Neuronal stem cell (in vitro differentiated cells): ENCODE results near the gene KLHL21.

Source experiments
- DNase-seq: peaks from one replicate; pipeline ENCODE4 v3.0.0-alpha.2; 2013; ENCODE audit warnings: low spot score
- H2AFZ ChIP-seq: one replicate; pipeline ENCODE4 v1.6.1; 2013; ENCODE audit warnings: mild to moderate bottlenecking, low read length, inconsistent platforms
- H2AK5ac ChIP-seq: 2 replicates; pipeline ENCODE4 v1.6.1; 2013; ENCODE audit warnings: low read depth, mild to moderate bottlenecking, inconsistent platforms, low read length, moderate library complexity, mixed read lengths
- H2BK120ac ChIP-seq: 2 replicates; pipeline ENCODE4 v1.6.1; 2013; ENCODE audit warnings: low read depth, mild to moderate bottlenecking, inconsistent platforms, low read length, moderate library complexity, mixed read lengths
- H2BK12ac ChIP-seq: one replicate; pipeline ENCODE4 v1.6.1; 2013; ENCODE audit warnings: low read length, inconsistent platforms
- H2BK15ac ChIP-seq: 2 replicates; pipeline ENCODE4 v1.6.1; 2013; ENCODE audit warnings: mild to moderate bottlenecking, low read length, inconsistent platforms, mixed read lengths
- H2BK5ac ChIP-seq: one replicate; pipeline ENCODE4 v1.6.1; 2013; ENCODE audit warnings: inconsistent platforms, mild to moderate bottlenecking, low read length, moderate library complexity
- H3K14ac ChIP-seq: one replicate; pipeline ENCODE4 v1.6.1; 2013; ENCODE audit warnings: low read length, inconsistent platforms
- H3K18ac ChIP-seq: 2 replicates; pipeline ENCODE4 v1.6.1; 2013; ENCODE audit warnings: low read length, inconsistent platforms
- H3K23ac ChIP-seq: 2 replicates; pipeline ENCODE4 v1.6.1; 2013; ENCODE audit warnings: low read depth, mild to moderate bottlenecking, mixed read lengths, low read length, inconsistent platforms; ENCODE audit not compliant: poor library complexity
- H3K27ac ChIP-seq: replicated peaks from 3 replicates; pipeline ENCODE4 v1.5.1; 2013; ENCODE audit warnings: low read length, inconsistent platforms
- H3K27me3 ChIP-seq, 3 experiments: 2 replicates each; pipeline ENCODE4 v1.6.1; 2013; ENCODE audit warnings: low read length in 3 of 3, mild to moderate bottlenecking in 2 of 3, inconsistent platforms in 1 of 3, low read depth in 1 of 3, mixed read lengths in 1 of 3, moderate library complexity in 1 of 3; ENCODE audit not compliant: control insufficient read depth in 3 of 3, insufficient read depth in 3 of 3
- H3K36me3 ChIP-seq, 2 donors: replicated peaks in 1 of 2; 2 replicates each; pipeline ENCODE4 v1.6.1; 2013; ENCODE audit warnings: low read length in 2 of 2; ENCODE audit not compliant: control insufficient read depth in 2 of 2, insufficient read depth in 2 of 2
- H3K4ac ChIP-seq: 2 replicates; pipeline ENCODE4 v1.6.1; 2013; ENCODE audit warnings: inconsistent platforms, mild to moderate bottlenecking, low read length, moderate library complexity
- H3K4me1 ChIP-seq, 2 donors: 1 replicate in 1 of 2; 2 replicates in 1 of 2; pipeline ENCODE4 v1.6.1; 2013; ENCODE audit warnings: low read length in 2 of 2, low read depth in 1 of 2; ENCODE audit not compliant: control insufficient read depth in 2 of 2, insufficient read depth in 1 of 2
- H3K4me2 ChIP-seq: one replicate; pipeline ENCODE4 v1.6.1; 2013; ENCODE audit warnings: mild to moderate bottlenecking, low read length, inconsistent platforms; ENCODE audit not compliant: insufficient read depth, poor library complexity, severe bottlenecking
- H3K4me3 ChIP-seq, 2 donors: 2 replicates each; pipeline ENCODE4 v1.5.1; 2013; ENCODE audit warnings: low read length in 2 of 2, mild to moderate bottlenecking in 2 of 2, inconsistent platforms in 1 of 2, moderate library complexity in 1 of 2
- H3K79me1 ChIP-seq: one replicate; pipeline ENCODE4 v1.6.1; 2013; ENCODE audit warnings: low read depth, mild to moderate bottlenecking, inconsistent platforms, low read length, moderate library complexity
- H3K9ac ChIP-seq: one replicate; pipeline ENCODE4 v1.6.1; 2013; ENCODE audit warnings: mild to moderate bottlenecking, low read depth, low read length, inconsistent platforms; ENCODE audit not compliant: poor library complexity
- H3K9me3 ChIP-seq, 2 donors: replicated peaks in 1 of 2; 2 replicates each; pipeline versions ENCODE3 to v1.6.1; 2013; ENCODE audit warnings: low read length in 2 of 2, mild to moderate bottlenecking in 2 of 2, inconsistent platforms in 1 of 2, low read depth in 1 of 2, mixed read lengths in 1 of 2, moderate library complexity in 1 of 2; ENCODE audit not compliant: control insufficient read depth in 2 of 2, insufficient read depth in 1 of 2
- H4K8ac ChIP-seq: one replicate; pipeline ENCODE4 v1.6.1; 2013; ENCODE audit warnings: low read depth, mild to moderate bottlenecking, inconsistent platforms, low read length, moderate library complexity
- H4K91ac ChIP-seq: one replicate; pipeline ENCODE4 v1.6.1; 2013; ENCODE audit warnings: low read length, low read depth, mild to moderate bottlenecking, inconsistent platforms; ENCODE audit not compliant: poor library complexity
- WGBS, 2 donors: extraction: QIAGEN DNeasy Blood & Tissue Kit; methylation state at CpG; one replicate each; pipeline ENCODE4 v1.1.7; 2013; ENCODE audit warnings: missing lambda C conversion rate in 2 of 2, mixed read lengths in 1 of 2; ENCODE audit not compliant: insufficient read length in 2 of 2, insufficient replicate concordance in 1 of 2; ENCODE audit errors: extremely low coverage in 2 of 2; 5-methylcytosine and 5-hydroxymethylcytosine counted together

KLHL21 gene

DNA sequence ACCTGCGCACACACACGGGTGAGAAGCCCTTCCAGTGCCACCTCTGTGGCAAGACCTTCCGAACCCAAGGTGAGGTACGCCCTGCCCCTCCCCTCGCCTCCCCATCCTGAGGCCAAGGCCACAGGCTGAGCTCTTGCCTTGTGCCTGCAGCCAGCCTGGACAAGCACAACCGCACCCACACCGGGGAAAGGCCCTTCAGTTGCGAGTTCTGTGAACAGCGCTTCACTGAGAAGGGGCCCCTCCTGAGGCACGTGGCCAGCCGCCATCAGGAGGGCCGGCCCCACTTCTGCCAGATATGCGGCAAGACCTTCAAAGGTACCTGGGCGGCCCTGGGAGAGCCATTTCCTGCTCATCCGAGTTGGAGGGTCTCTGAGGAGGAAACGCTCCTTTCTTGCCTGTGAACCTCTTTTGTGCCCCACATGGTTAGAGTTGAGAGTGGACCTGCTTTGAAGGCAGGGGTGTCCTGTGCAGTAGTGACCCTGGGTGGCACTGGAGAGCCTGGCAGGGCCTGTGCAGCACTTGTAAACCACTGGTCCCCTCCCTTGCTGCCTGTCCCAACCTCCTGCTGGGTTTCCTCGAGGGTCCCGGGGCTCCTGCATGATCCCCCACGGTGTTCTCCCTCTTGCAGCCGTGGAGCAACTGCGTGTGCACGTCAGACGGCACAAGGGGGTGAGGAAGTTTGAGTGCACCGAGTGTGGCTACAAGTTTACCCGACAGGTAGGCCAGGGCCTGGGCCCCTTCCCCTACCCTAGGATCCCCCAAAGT, 14.4 kb downstream of the KLHL21 start:
- H3K27ac ChIP-seq, result no peak overlapping the region
- no peak overlapping the region for H3K18ac ChIP-seq
- H2AK5ac ChIP-seq, result no peak overlapping the region
- DNase-seq, result no peak
- no peaks in the 10 kb centered on the region for H3K9me3 ChIP-seq
- H4K8ac ChIP-seq, result peak overlapping the region; percentile 17
- peak overlapping the region; percentile 66 for H2BK5ac ChIP-seq
- no peak overlapping the region for H3K4me2 ChIP-seq
- peak overlapping the region; percentile 56 for H3K14ac ChIP-seq
- WGBS, 2 donors, result no CpG with 5 or more reads among the region's 25 CpGs
- H3K4ac ChIP-seq, result no peak overlapping the region
- H3K23ac ChIP-seq, result peak overlapping the region; percentile 97
- H3K36me3 ChIP-seq, result peaks cover 34 to 70% of the 10 kb centered on the region in 2 donors
- H2BK120ac ChIP-seq, result no peak overlapping the region
- no peak overlapping the region for H2BK15ac ChIP-seq
- peaks cover 16% of the 10 kb centered on the region for H3K79me1 ChIP-seq
- peak overlapping the region; percentile 6 for H2BK12ac ChIP-seq
- H3K4me1 ChIP-seq, result no peaks in the 10 kb centered on the region
- H4K91ac ChIP-seq, result no peak overlapping the region
- H2AFZ ChIP-seq, result no peak overlapping the region
- no peak overlapping the region for H3K4me3 ChIP-seq
- peak overlapping the region; percentile 63 for H3K9ac ChIP-seq
- no peaks in the 10 kb centered on the region for H3K27me3 ChIP-seq

DNA sequence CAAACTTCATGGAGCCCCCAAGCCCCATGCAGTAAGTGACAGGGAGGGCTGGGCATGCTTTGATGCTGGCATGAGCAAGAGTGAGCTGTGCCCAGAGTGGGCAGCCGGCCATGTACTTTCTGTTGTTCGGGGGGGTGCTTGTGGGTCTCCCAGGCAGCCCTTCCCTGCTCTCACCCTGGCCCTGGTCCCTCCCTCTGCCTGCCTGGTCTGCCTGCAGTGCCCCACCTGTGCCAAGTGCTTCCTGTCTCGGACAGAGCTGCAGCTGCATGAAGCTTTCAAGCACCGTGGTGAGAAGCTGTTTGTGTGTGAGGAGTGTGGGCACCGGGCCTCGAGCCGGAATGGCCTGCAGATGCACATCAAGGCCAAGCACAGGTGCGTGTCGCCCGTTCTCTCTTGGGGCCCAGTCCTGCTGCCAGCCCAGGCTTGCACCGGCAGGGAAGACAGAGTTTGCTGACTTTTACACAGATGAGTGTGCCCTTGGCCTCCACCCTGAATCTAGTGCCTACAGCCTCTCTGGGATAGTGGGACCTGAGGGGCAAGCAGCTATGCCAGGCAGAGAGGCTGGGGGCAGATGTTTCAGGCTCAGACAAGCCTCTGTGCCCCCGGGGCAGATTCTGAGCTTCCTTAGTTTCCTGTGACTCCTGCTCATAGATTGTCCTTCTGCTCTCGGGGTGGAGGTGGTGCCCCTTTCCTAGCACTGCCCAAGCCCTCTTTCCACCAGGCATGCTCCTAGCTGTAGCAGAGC, 15.2 kb downstream of the KLHL21 start:
- Histone ChIP-seq H2BK5ac (no peak overlapping the region), H3K27me3 (no peaks in the 10 kb centered on the region), H2BK120ac (no peak overlapping the region), H2BK15ac (no peak overlapping the region), H2AK5ac (no peak overlapping the region), H3K27ac (no peak overlapping the region), H3K36me3 (peaks cover 28 to 64% of the 10 kb centered on the region in 2 donors), H3K4me2 (no peak overlapping the region), H4K91ac (no peak overlapping the region), H3K14ac (no peak overlapping the region), H3K9me3 (no peaks in the 10 kb centered on the region), H3K4ac (no peak overlapping the region), H3K18ac (no peak overlapping the region), H4K8ac (no peak overlapping the region), H2AFZ (no peak overlapping the region), H3K9ac (peak overlapping the region; percentile 63), H3K79me1 (peaks cover 12% of the 10 kb centered on the region), H3K4me1 (no peaks in the 10 kb centered on the region), H2BK12ac (no peak overlapping the region), H3K4me3 (no peak overlapping the region), H3K23ac (peak overlapping the region; percentile 97)
- WGBS, 2 donors, result no CpG with 5 or more reads among the region's 13 CpGs
- DNase-seq, result no peak

DNA sequence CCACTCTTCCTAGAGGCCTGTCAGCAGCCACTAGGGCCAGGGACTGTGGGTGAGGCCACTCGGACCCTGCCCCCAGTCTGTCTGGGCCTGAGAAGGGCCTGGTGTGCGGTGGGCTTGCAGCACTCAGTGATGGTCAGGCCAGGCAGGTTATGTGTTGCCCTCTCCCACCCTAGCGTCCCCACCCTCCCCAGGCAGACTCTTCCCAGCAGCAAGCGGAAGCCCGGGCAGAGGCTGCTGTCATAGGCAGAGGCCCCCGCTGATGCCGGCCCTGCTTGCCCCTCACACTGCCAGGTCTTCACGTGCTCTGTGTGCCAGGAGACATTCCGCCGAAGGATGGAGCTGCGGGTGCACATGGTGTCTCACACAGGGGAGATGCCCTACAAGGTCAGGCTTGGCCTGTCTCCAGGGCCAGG, 16.3 kb downstream of the KLHL21 start:
- Histone ChIP-seq H4K8ac (no peak overlapping the region), H3K36me3 (peaks cover 32 to 63% of the 10 kb centered on the region in 2 donors), H3K27ac (no peak overlapping the region), H3K79me1 (peaks cover 12% of the 10 kb centered on the region), H3K18ac (no peak overlapping the region), H3K4me1 (no peaks in the 10 kb centered on the region), H2BK12ac (no peak overlapping the region), H2AFZ (no peak overlapping the region), H2BK120ac (no peak overlapping the region), H2BK15ac (no peak overlapping the region), H3K4me2 (no peak overlapping the region), H3K4me3 (no peak overlapping the region), H4K91ac (no peak overlapping the region), H2AK5ac (no peak overlapping the region), H3K27me3 (no peaks in the 10 kb centered on the region), H2BK5ac (no peak overlapping the region), H3K9ac (peak overlapping the region; percentile 60), H3K9me3 (no peaks in the 10 kb centered on the region), H3K23ac (peak overlapping the region; percentile 43), H3K4ac (no peak overlapping the region), H3K14ac (no peak overlapping the region)
- WGBS, 2 donors, result no CpG with 5 or more reads among the region's 11 CpGs
- DNase-seq, result no peak

DNA sequence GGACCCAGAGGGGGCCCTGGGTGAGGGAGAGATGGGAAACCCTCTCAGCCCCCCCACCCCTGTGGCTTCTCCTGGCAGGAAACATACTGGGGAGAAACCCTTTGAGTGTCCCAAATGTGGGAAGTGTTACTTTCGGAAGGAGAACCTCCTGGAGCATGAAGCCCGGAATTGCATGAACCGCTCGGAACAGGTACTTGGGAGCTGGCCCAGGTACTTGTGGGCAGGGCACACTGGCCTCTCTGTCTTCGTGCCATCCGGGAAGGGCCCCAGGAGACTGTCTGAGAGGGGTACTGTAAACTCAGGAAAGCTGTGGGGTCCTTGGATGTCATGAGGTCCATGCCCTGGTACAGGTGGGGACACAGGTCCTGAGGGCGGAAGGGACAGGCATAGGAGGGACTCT, 16.8 kb downstream of the KLHL21 start:
- H3K79me1 ChIP-seq, result peaks cover 12% of the 10 kb centered on the region
- H2BK120ac ChIP-seq, result no peak overlapping the region
- no peak overlapping the region for H3K23ac ChIP-seq
- no peak overlapping the region for H2BK12ac ChIP-seq
- no peaks in the 10 kb centered on the region for H3K9me3 ChIP-seq
- H4K91ac ChIP-seq, result no peak overlapping the region
- no peak overlapping the region for H2AFZ ChIP-seq
- no peak overlapping the region for H3K4me2 ChIP-seq
- no peak overlapping the region for H3K18ac ChIP-seq
- H2AK5ac ChIP-seq, result no peak overlapping the region
- H3K14ac ChIP-seq, result peak overlapping the region; percentile 21
- DNase-seq, result no peak
- H2BK15ac ChIP-seq, result no peak overlapping the region
- no peak overlapping the region for H3K4ac ChIP-seq
- peak overlapping the region; percentile 24 for H2BK5ac ChIP-seq
- H3K27ac ChIP-seq, result no peak overlapping the region
- H4K8ac ChIP-seq, result no peak overlapping the region
- H3K4me3 ChIP-seq, result no peak overlapping the region
- H3K9ac ChIP-seq, result no peak overlapping the region
- peaks cover 29 to 57% of the 10 kb centered on the region in 2 donors for H3K36me3 ChIP-seq
- H3K4me1 ChIP-seq, result peaks cover 1 to 4% of the 10 kb centered on the region in 2 donors
- WGBS, 2 donors, result no CpG with 5 or more reads among the region's 7 CpGs
- no peaks in the 10 kb centered on the region for H3K27me3 ChIP-seq
